T-cell (primary cell): Measurements from ENCODE around the gene KIAA1755. TPM values are rescaled to one million over a fixed set of nuclear protein-coding genes. Genes with fewer than 3 reads are reported as not detected.

Experiments
- ATAC-seq, 4 experiments: fragments of 200-7000 bp in 3 of 4; fragments of 150-1000 bp in 1 of 4; cut with Tn5 transposase; replicated peaks in 1 of 4; 1 replicate in 3 of 4; 2 replicates in 1 of 4; pipeline ENCODE4 v1.10.0; 2021; ENCODE audit warnings: moderate library complexity in 3 of 4, mild to moderate bottlenecking in 2 of 4, moderate number of reproducible peaks in 1 of 4
- CTCF ChIA-PET, 2 donors: fragments of 300-600 bp; sonication (Branson Sonifier 250); formaldehyde crosslinking; loops; one replicate each; lab custom pipeline; 2022; ENCODE audit warnings: antibody characterized with exemption in 2 of 2; lab: Charles Lee
- POLR2A ChIA-PET, 2 donors: fragments of 300-600 bp; sonication (Branson Sonifier 250); formaldehyde crosslinking; loops; one replicate each; lab custom pipeline; 2022; ENCODE audit warnings: antibody characterized with exemption in 2 of 2; lab: Charles Lee
- DNase-seq, 35 experiments: peaks; one replicate each; pipeline versions ENCODE4 v3.0.0 to v3.0.0-alpha.2; 2013 to 2023
- H3K27ac ChIP-seq: one replicate; pipeline ENCODE4 v1.5.1; 2013; ENCODE audit warnings: low read length
- H3K27me3 ChIP-seq, 2 experiments: replicated peaks in 1 of 2; 1 replicate in 1 of 2; 2 replicates in 1 of 2; pipeline versions ENCODE4 v1.6.1 to v1.7.0; 2013; ENCODE audit warnings: low read length in 1 of 2, mixed read lengths in 1 of 2; ENCODE audit not compliant: control insufficient read depth in 2 of 2, insufficient read depth in 2 of 2; ENCODE audit errors: extremely low read depth in 1 of 2
- H3K36me3 ChIP-seq, 2 donors: 1 replicate in 1 of 2; 2 replicates in 1 of 2; pipeline versions ENCODE4 v1.6.1 to v1.7.0; 2013; ENCODE audit warnings: low read length in 1 of 2; ENCODE audit not compliant: control insufficient read depth in 2 of 2, insufficient read depth in 1 of 2; ENCODE audit errors: extremely low read depth in 1 of 2
- H3K4me1 ChIP-seq, 2 experiments: 1 replicate in 1 of 2; 2 replicates in 1 of 2; pipeline versions ENCODE4 v1.6.1 to v1.7.0; 2013; ENCODE audit warnings: low read length in 2 of 2, mixed read lengths in 1 of 2; ENCODE audit not compliant: insufficient read depth in 2 of 2, control insufficient read depth in 1 of 2; ENCODE audit errors: extremely low read depth in 1 of 2
- H3K4me3 ChIP-seq, 2 donors: 1 replicate in 1 of 2; 2 replicates in 1 of 2; pipeline versions ENCODE4 v1.5.1 to v1.7.0; 2013; ENCODE audit warnings: mild to moderate bottlenecking in 2 of 2, low read length in 1 of 2, moderate library complexity in 1 of 2; ENCODE audit not compliant: control insufficient read depth in 1 of 2; ENCODE audit errors: extremely low read depth in 1 of 2
- H3K9me3 ChIP-seq: 2 replicates; pipeline ENCODE4 v1.7.0; 2013
- H3K27ac Mint-ChIP-seq, 2 donors: one replicate each; pipeline ENCODE4 v1.8.0; 2020 to 2021; ENCODE audit warnings: mild to moderate bottlenecking in 2 of 2, mixed read lengths in 2 of 2
- H3K27me3 Mint-ChIP-seq, 2 donors: one replicate each; pipeline ENCODE4 v1.8.0; 2021 to 2022; ENCODE audit warnings: mixed read lengths in 2 of 2
- H3K36me3 Mint-ChIP-seq: one replicate; pipeline ENCODE4 v1.8.0; 2021; ENCODE audit warnings: mixed read lengths
- H3K4me1 Mint-ChIP-seq, 3 donors: one replicate each; pipeline ENCODE4 v1.8.0; 2020 to 2022; ENCODE audit warnings: mixed read lengths in 3 of 3, mild to moderate bottlenecking in 1 of 3
- H3K4me3 Mint-ChIP-seq, 3 donors: one replicate each; pipeline ENCODE4 v1.8.0; 2020 to 2022; ENCODE audit warnings: mild to moderate bottlenecking in 3 of 3, mixed read lengths in 3 of 3, moderate library complexity in 3 of 3
- H3K9me3 Mint-ChIP-seq, 3 donors: one replicate each; pipeline ENCODE4 v1.8.0; 2020 to 2022; ENCODE audit warnings: mixed read lengths in 3 of 3
- WGBS: methylation state at CpG from one replicate; pipeline ENCODE4 v1.1.5; 2013; ENCODE audit warnings: missing lambda C conversion rate; ENCODE audit not compliant: insufficient coverage; 5-methylcytosine and 5-hydroxymethylcytosine counted together
- total RNA-seq, 35 experiments: library from RNA in 6 of 35; stranded (reverse) in 6 of 35; fragments of 120-200 nt in 1 of 35; gene quantifications; one replicate each; pipeline versions ENCODE4 v1.2.1 to v1.2.4 and lab custom pipeline; 2013 to 2026

The KIAA1755 gene
- total RNA-seq, 5 donors from 2014 or later (not counting 1 experiment from before 2014, with no cell fraction given) = not detected

GRCh38 chr20:38186788-38187221 is 73.7 kb downstream of the KIAA1755 start:
- H3K36me3 Mint-ChIP-seq = no peaks in the 10 kb centered on the region
- H3K27me3 Mint-ChIP-seq = peaks cover 15 to 27% of the 10 kb centered on the region in 2 donors
- ChIA-PET POLR2A (no interaction called here), CTCF (no interaction called here)
- Histone ChIP-seq H3K27me3 (peaks cover 0 to 12% of the 10 kb centered on the region in 2 experiments), H3K27ac (no peak overlapping the region), H3K4me3 (no peak overlapping the region), H3K36me3 (no peaks in the 10 kb centered on the region), H3K4me1 (no peaks in the 10 kb centered on the region), H3K9me3 (no peaks in the 10 kb centered on the region)
- H3K27ac Mint-ChIP-seq = no peak overlapping the region
- WGBS = no CpG with 5 or more reads among the region's 5 CpGs
- no peak overlapping the region for H3K4me3 Mint-ChIP-seq
- no peaks in the 10 kb centered on the region for H3K4me1 Mint-ChIP-seq
- DNase-seq (no peak), ATAC-seq (no peak)
- no peaks in the 10 kb centered on the region for H3K9me3 Mint-ChIP-seq

GRCh38 chr20:38184101-38184500 is 76.4 kb downstream of the KIAA1755 start:
- POLR2A ChIA-PET = no interaction called here
- CTCF ChIA-PET = no interaction called here
- H3K9me3 ChIP-seq = no peaks in the 10 kb centered on the region
- Mint-ChIP-seq H3K27me3 (peaks cover 16 to 17% of the 10 kb centered on the region in 2 donors), H3K36me3 (no peaks in the 10 kb centered on the region), H3K9me3 (no peaks in the 10 kb centered on the region), H3K27ac (no peak overlapping the region), H3K4me3 (no peak overlapping the region), H3K4me1 (no peaks in the 10 kb centered on the region)
- DNase-seq (no peak), ATAC-seq (no peak)
- no peak overlapping the region for H3K27ac ChIP-seq
- peaks cover 0 to 13% of the 10 kb centered on the region in 2 experiments for H3K27me3 ChIP-seq
- 80% methylated on average over 6 of the region's 8 CpGs for WGBS
- no peak overlapping the region for H3K4me3 ChIP-seq
- H3K4me1 ChIP-seq = no peaks in the 10 kb centered on the region
- H3K36me3 ChIP-seq = no peaks in the 10 kb centered on the region

- CTCF ChIA-PET = no interaction called here
- H3K27ac ChIP-seq = no peak overlapping the region
- 95% methylated on average over 2 of the region's 3 CpGs for WGBS
- Mint-ChIP-seq H3K9me3 (no peaks in the 10 kb centered on the region), H3K27me3 (peaks cover 19 to 26% of the 10 kb centered on the region in 2 donors), H3K27ac (no peak overlapping the region), H3K36me3 (no peaks in the 10 kb centered on the region), H3K4me1 (no peaks in the 10 kb centered on the region), H3K4me3 (no peak overlapping the region)
- POLR2A ChIA-PET = no interaction called here
- no peaks in the 10 kb centered on the region for H3K4me1 ChIP-seq
- H3K4me3 ChIP-seq = no peak overlapping the region
- H3K9me3 ChIP-seq = no peaks in the 10 kb centered on the region
- no peak for DNase-seq
- H3K27me3 ChIP-seq = peaks cover 0 to 16% of the 10 kb centered on the region in 2 experiments
- no peak for ATAC-seq
- H3K36me3 ChIP-seq = no peaks in the 10 kb centered on the region
Observed at GRCh38 chr20:38181971-38182370, 78.6 kb downstream of the KIAA1755 start.

- no peak overlapping the region for H3K4me3 Mint-ChIP-seq
- no peak overlapping the region for H3K27ac ChIP-seq
Observed at GRCh38 chr20:38181207-38181801, 79.2 kb downstream of the KIAA1755 start.

GRCh38 chr20:38180781-38181180 is 79.8 kb downstream of the KIAA1755 start:
- H3K27me3 Mint-ChIP-seq = peaks cover 16 to 27% of the 10 kb centered on the region in 2 donors
- WGBS = no CpG with 5 or more reads among the region's 5 CpGs
- no peak overlapping the region for H3K4me3 Mint-ChIP-seq
- Histone ChIP-seq H3K4me3 (no peak overlapping the region), H3K4me1 (no peaks in the 10 kb centered on the region), H3K27me3 (peaks cover 0 to 18% of the 10 kb centered on the region in 2 experiments), H3K27ac (no peak overlapping the region), H3K36me3 (no peaks in the 10 kb centered on the region), H3K9me3 (no peaks in the 10 kb centered on the region)
- CTCF ChIA-PET = no interaction called here
- POLR2A ChIA-PET = no interaction called here
- no peak for DNase-seq
- ATAC-seq = no peak
- H3K4me1 Mint-ChIP-seq = no peaks in the 10 kb centered on the region
- no peak overlapping the region for H3K27ac Mint-ChIP-seq
- H3K36me3 Mint-ChIP-seq = no peaks in the 10 kb centered on the region
- no peaks in the 10 kb centered on the region for H3K9me3 Mint-ChIP-seq

More at GRCh38 chr20:38181207-38181801, 79.2 kb downstream of the KIAA1755 start:
- H3K36me3 Mint-ChIP-seq = no peaks in the 10 kb centered on the region
- Histone ChIP-seq H3K9me3 (no peaks in the 10 kb centered on the region), H3K27me3 (peaks cover 0 to 16% of the 10 kb centered on the region in 2 experiments), H3K4me1 (no peaks in the 10 kb centered on the region), H3K4me3 (no peak overlapping the region), H3K36me3 (no peaks in the 10 kb centered on the region)
- no peaks in the 10 kb centered on the region for H3K4me1 Mint-ChIP-seq
- ATAC-seq = no peak
- DNase-seq = no peak
- no peaks in the 10 kb centered on the region for H3K9me3 Mint-ChIP-seq
- CTCF ChIA-PET = no interaction called here
- H3K27ac Mint-ChIP-seq = no peak overlapping the region
- peaks cover 16 to 27% of the 10 kb centered on the region in 2 donors for H3K27me3 Mint-ChIP-seq
- WGBS = 61% methylated on average over 2 of the region's 7 CpGs
- POLR2A ChIA-PET = no interaction called here

GRCh38 chr20:38179846-38180245 is 80.7 kb downstream of the KIAA1755 start:
- Histone ChIP-seq H3K9me3 (no peaks in the 10 kb centered on the region), H3K27me3 (peaks cover 0 to 21% of the 10 kb centered on the region in 2 experiments), H3K4me1 (no peaks in the 10 kb centered on the region), H3K27ac (no peak overlapping the region), H3K4me3 (no peak overlapping the region), H3K36me3 (no peaks in the 10 kb centered on the region)
- H3K4me3 Mint-ChIP-seq = no peak overlapping the region
- peaks cover 13 to 27% of the 10 kb centered on the region in 2 donors for H3K27me3 Mint-ChIP-seq
- ChIA-PET POLR2A (no interaction called here), CTCF (no interaction called here)
- no peak for ATAC-seq
- DNase-seq = no peak
- H3K9me3 Mint-ChIP-seq = no peaks in the 10 kb centered on the region
- WGBS = 72% methylated on average over 3 of the region's 6 CpGs
- H3K36me3 Mint-ChIP-seq = no peaks in the 10 kb centered on the region
- H3K4me1 Mint-ChIP-seq = no peaks in the 10 kb centered on the region
- no peak overlapping the region for H3K27ac Mint-ChIP-seq
